ENCODE data around the gene GPR27. TPM values are rescaled to one million over a fixed set of nuclear protein-coding genes. Genes with fewer than 3 reads are reported as not detected.

Gene GPR27
- total RNA-seq, 1 donor from 2014 or later = 1.6 TPM

- Histone ChIP-seq H3K9me3 (ENCODE audit: control insufficient read depth in 3 of 3, low read length in 3 of 3) (no peaks in the 10 kb centered on the region), H3K4me1 (ENCODE audit: control insufficient read depth in 3 of 3, insufficient read depth in 3 of 3, low read length in 3 of 3) (peaks cover 2% of the 10 kb centered on the region in 3 donors), H3K36me3 (ENCODE audit: control insufficient read depth in 3 of 3, insufficient read depth in 3 of 3, low read length in 3 of 3) (no peaks in the 10 kb centered on the region), H3K27me3 (ENCODE audit: control insufficient read depth in 3 of 3, insufficient read depth in 3 of 3, low read length in 3 of 3) (peaks cover 19 to 32% (median 24%) of the 10 kb centered on the region in 3 donors), H3K4me3 (ENCODE audit: low read length in 3 of 3) (no peak overlapping the region), H3K27ac (ENCODE audit: low read depth, low read length) (no peak overlapping the region), H3K9ac (ENCODE audit: low read depth in 1 of 3, low read length in 3 of 3) (no peak overlapping the region)
These were observed 4.4 kb downstream of the GPR27 start for GRCh38 chr3:71758091-71758490.

GRCh38 chr3:71759401-71759800 lies 5.7 kb downstream of the GPR27 start:
- Histone ChIP-seq H3K9me3 (ENCODE audit: control insufficient read depth in 3 of 3, low read length in 3 of 3) (no peaks in the 10 kb centered on the region), H3K4me1 (ENCODE audit: control insufficient read depth in 3 of 3, insufficient read depth in 3 of 3, low read length in 3 of 3) (no peaks in the 10 kb centered on the region), H3K27me3 (ENCODE audit: control insufficient read depth in 3 of 3, insufficient read depth in 3 of 3, low read length in 3 of 3) (peaks cover 18 to 26% (median 22%) of the 10 kb centered on the region in 3 donors), H3K9ac (ENCODE audit: low read depth in 1 of 3, low read length in 3 of 3) (no peak overlapping the region), H3K27ac (ENCODE audit: low read depth, low read length) (no peak overlapping the region), H3K4me3 (ENCODE audit: low read length in 3 of 3) (no peak overlapping the region), H3K36me3 (ENCODE audit: control insufficient read depth in 3 of 3, insufficient read depth in 3 of 3, low read length in 3 of 3) (no peaks in the 10 kb centered on the region)

GRCh38 chr3:71760140-71760539 lies 6.5 kb downstream of the GPR27 start:
- no peaks in the 10 kb centered on the region for H3K36me3 ChIP-seq (ENCODE audit: control insufficient read depth in 3 of 3, insufficient read depth in 3 of 3, low read length in 3 of 3)
- no peak overlapping the region for H3K27ac ChIP-seq (ENCODE audit: low read depth, low read length)
- H3K27me3 ChIP-seq (ENCODE audit: control insufficient read depth in 3 of 3, insufficient read depth in 3 of 3, low read length in 3 of 3) = peaks cover 13 to 21% (median 18%) of the 10 kb centered on the region in 3 donors
- no peak overlapping the region for H3K4me3 ChIP-seq (ENCODE audit: low read length in 3 of 3)
- no peak overlapping the region for H3K9ac ChIP-seq (ENCODE audit: low read depth in 1 of 3, low read length in 3 of 3)
- H3K9me3 ChIP-seq (ENCODE audit: control insufficient read depth in 3 of 3, low read length in 3 of 3) = no peaks in the 10 kb centered on the region
- H3K4me1 ChIP-seq (ENCODE audit: control insufficient read depth in 3 of 3, insufficient read depth in 3 of 3, low read length in 3 of 3) = no peaks in the 10 kb centered on the region

GRCh38 chr3:71763426-71763825 lies 9.8 kb downstream of the GPR27 start:
- H3K9ac ChIP-seq (ENCODE audit: low read depth in 1 of 3, low read length in 3 of 3) = no peak overlapping the region
- H3K36me3 ChIP-seq (ENCODE audit: control insufficient read depth in 3 of 3, insufficient read depth in 3 of 3, low read length in 3 of 3) = no peaks in the 10 kb centered on the region
- peaks cover 0 to 12% (median under 1%) of the 10 kb centered on the region in 3 donors for H3K27me3 ChIP-seq (ENCODE audit: control insufficient read depth in 3 of 3, insufficient read depth in 3 of 3, low read length in 3 of 3)
- no peak overlapping the region for H3K4me3 ChIP-seq (ENCODE audit: low read length in 3 of 3)
- H3K27ac ChIP-seq (ENCODE audit: low read depth, low read length) = no peak overlapping the region
- H3K4me1 ChIP-seq (ENCODE audit: control insufficient read depth in 3 of 3, insufficient read depth in 3 of 3, low read length in 3 of 3) = no peaks in the 10 kb centered on the region
- H3K9me3 ChIP-seq (ENCODE audit: control insufficient read depth in 3 of 3, low read length in 3 of 3) = no peaks in the 10 kb centered on the region

GRCh38 chr3:71771126-71771525 lies 17.5 kb downstream of the GPR27 start:
- Histone ChIP-seq H3K36me3 (ENCODE audit: control insufficient read depth in 3 of 3, insufficient read depth in 3 of 3, low read length in 3 of 3) (no peaks in the 10 kb centered on the region), H3K27me3 (ENCODE audit: control insufficient read depth in 3 of 3, insufficient read depth in 3 of 3, low read length in 3 of 3) (peaks cover 0 to 14% (median 4%) of the 10 kb centered on the region in 3 donors), H3K9ac (ENCODE audit: low read depth in 1 of 3, low read length in 3 of 3) (no peak overlapping the region), H3K4me3 (ENCODE audit: low read length in 3 of 3) (no peak overlapping the region), H3K9me3 (ENCODE audit: control insufficient read depth in 3 of 3, low read length in 3 of 3) (no peaks in the 10 kb centered on the region), H3K4me1 (ENCODE audit: control insufficient read depth in 3 of 3, insufficient read depth in 3 of 3, low read length in 3 of 3) (no peaks in the 10 kb centered on the region), H3K27ac (ENCODE audit: low read depth, low read length) (no peak overlapping the region)

GRCh38 chr3:71771884-71772283 lies 18.2 kb downstream of the GPR27 start:
- Histone ChIP-seq H3K4me3 (ENCODE audit: low read length in 3 of 3) (no peak overlapping the region), H3K9ac (ENCODE audit: low read depth in 1 of 3, low read length in 3 of 3) (no peak overlapping the region), H3K27me3 (ENCODE audit: control insufficient read depth in 3 of 3, insufficient read depth in 3 of 3, low read length in 3 of 3) (peaks cover 0 to 14% (median 4%) of the 10 kb centered on the region in 3 donors)

GRCh38 chr3:71776538-71776937 lies 22.9 kb downstream of the GPR27 start:
- Histone ChIP-seq H3K9ac (ENCODE audit: low read depth in 1 of 3, low read length in 3 of 3) (no peak overlapping the region), H3K36me3 (ENCODE audit: control insufficient read depth in 3 of 3, insufficient read depth in 3 of 3, low read length in 3 of 3) (no peaks in the 10 kb centered on the region), H3K9me3 (ENCODE audit: control insufficient read depth in 3 of 3, low read length in 3 of 3) (no peaks in the 10 kb centered on the region), H3K27me3 (ENCODE audit: control insufficient read depth in 3 of 3, insufficient read depth in 3 of 3, low read length in 3 of 3) (peaks cover 14 to 32% (median 20%) of the 10 kb centered on the region in 3 donors), H3K27ac (ENCODE audit: low read depth, low read length) (no peak overlapping the region), H3K4me3 (ENCODE audit: low read length in 3 of 3) (no peak overlapping the region), H3K4me1 (ENCODE audit: control insufficient read depth in 3 of 3, insufficient read depth in 3 of 3, low read length in 3 of 3) (no peaks in the 10 kb centered on the region)

More at GRCh38 chr3:71771884-71772283, 18.2 kb downstream of the GPR27 start:
- no peaks in the 10 kb centered on the region for H3K36me3 ChIP-seq (ENCODE audit: control insufficient read depth in 3 of 3, insufficient read depth in 3 of 3, low read length in 3 of 3)
- no peaks in the 10 kb centered on the region for H3K9me3 ChIP-seq (ENCODE audit: control insufficient read depth in 3 of 3, low read length in 3 of 3)
- no peaks in the 10 kb centered on the region for H3K4me1 ChIP-seq (ENCODE audit: control insufficient read depth in 3 of 3, insufficient read depth in 3 of 3, low read length in 3 of 3)
- H3K27ac ChIP-seq (ENCODE audit: low read depth, low read length) = no peak overlapping the region

- no peaks in the 10 kb centered on the region for H3K9me3 ChIP-seq (ENCODE audit: control insufficient read depth in 3 of 3, low read length in 3 of 3)
- no peak overlapping the region for H3K4me3 ChIP-seq (ENCODE audit: low read length in 3 of 3)
- H3K27me3 ChIP-seq (ENCODE audit: control insufficient read depth in 3 of 3, insufficient read depth in 3 of 3, low read length in 3 of 3) = peaks cover 31 to 41% (median 37%) of the 10 kb centered on the region in 3 donors
- no peak overlapping the region for H3K27ac ChIP-seq (ENCODE audit: low read depth, low read length)
- H3K4me1 ChIP-seq (ENCODE audit: control insufficient read depth in 3 of 3, insufficient read depth in 3 of 3, low read length in 3 of 3) = no peaks in the 10 kb centered on the region
- H3K36me3 ChIP-seq (ENCODE audit: control insufficient read depth in 3 of 3, insufficient read depth in 3 of 3, low read length in 3 of 3) = no peaks in the 10 kb centered on the region
- H3K9ac ChIP-seq (ENCODE audit: low read depth in 1 of 3, low read length in 3 of 3) = no peak overlapping the region
These were observed 24.7 kb downstream of the GPR27 start for GRCh38 chr3:71778353-71778752.

GRCh38 chr3:71779674-71780377 lies 26.2 kb downstream of the GPR27 start:
- peaks cover 7% of the 10 kb centered on the region in 3 donors for H3K4me1 ChIP-seq (ENCODE audit: control insufficient read depth in 3 of 3, insufficient read depth in 3 of 3, low read length in 3 of 3)
- no peak overlapping the region for H3K9ac ChIP-seq (ENCODE audit: low read depth in 1 of 3, low read length in 3 of 3)
- no peaks in the 10 kb centered on the region for H3K9me3 ChIP-seq (ENCODE audit: control insufficient read depth in 3 of 3, low read length in 3 of 3)
- no peak overlapping the region for H3K27ac ChIP-seq (ENCODE audit: low read depth, low read length)
- no peaks in the 10 kb centered on the region for H3K36me3 ChIP-seq (ENCODE audit: control insufficient read depth in 3 of 3, insufficient read depth in 3 of 3, low read length in 3 of 3)
- no peak overlapping the region for H3K4me3 ChIP-seq (ENCODE audit: low read length in 3 of 3)
- H3K27me3 ChIP-seq (ENCODE audit: control insufficient read depth in 3 of 3, insufficient read depth in 3 of 3, low read length in 3 of 3) = peaks cover 45 to 52% (median 50%) of the 10 kb centered on the region in 3 donors

- no peaks in the 10 kb centered on the region for H3K36me3 ChIP-seq (ENCODE audit: control insufficient read depth in 3 of 3, insufficient read depth in 3 of 3, low read length in 3 of 3)
- peaks cover 46 to 56% (median 54%) of the 10 kb centered on the region in 3 donors for H3K27me3 ChIP-seq (ENCODE audit: control insufficient read depth in 3 of 3, insufficient read depth in 3 of 3, low read length in 3 of 3)
- H3K9me3 ChIP-seq (ENCODE audit: control insufficient read depth in 3 of 3, low read length in 3 of 3) = no peaks in the 10 kb centered on the region
- H3K27ac ChIP-seq (ENCODE audit: low read depth, low read length) = no peak overlapping the region
- no peak overlapping the region for H3K9ac ChIP-seq (ENCODE audit: low read depth in 1 of 3, low read length in 3 of 3)
- no peak overlapping the region for H3K4me3 ChIP-seq (ENCODE audit: low read length in 3 of 3)
- peaks cover 7 to 8% (median 7%) of the 10 kb centered on the region in 3 donors for H3K4me1 ChIP-seq (ENCODE audit: control insufficient read depth in 3 of 3, insufficient read depth in 3 of 3, low read length in 3 of 3)
These were observed 26.8 kb downstream of the GPR27 start for GRCh38 chr3:71780430-71780829.

Measured in skeletal muscle tissue (tissue), 4 donors.